Hematopoietic multipotent progenitor cell treated with erythropoietin and hydrocortisone succinate and interleukin-3 and kit ligand, for 17 days (in vitro differentiated cells): ENCODE results near the gene NAGS.
"Not testable (repeated sequence)": the region's sequence is repeated elsewhere in the genome, so short reads cannot be mapped to it uniquely, and the experiment has no call there.

Experiments
- DNase-seq: peaks from one replicate; pipeline ENCODE4 v3.0.0-alpha.2; 2015; ENCODE audit warnings: low spot score

The NAGS gene

DNA sequence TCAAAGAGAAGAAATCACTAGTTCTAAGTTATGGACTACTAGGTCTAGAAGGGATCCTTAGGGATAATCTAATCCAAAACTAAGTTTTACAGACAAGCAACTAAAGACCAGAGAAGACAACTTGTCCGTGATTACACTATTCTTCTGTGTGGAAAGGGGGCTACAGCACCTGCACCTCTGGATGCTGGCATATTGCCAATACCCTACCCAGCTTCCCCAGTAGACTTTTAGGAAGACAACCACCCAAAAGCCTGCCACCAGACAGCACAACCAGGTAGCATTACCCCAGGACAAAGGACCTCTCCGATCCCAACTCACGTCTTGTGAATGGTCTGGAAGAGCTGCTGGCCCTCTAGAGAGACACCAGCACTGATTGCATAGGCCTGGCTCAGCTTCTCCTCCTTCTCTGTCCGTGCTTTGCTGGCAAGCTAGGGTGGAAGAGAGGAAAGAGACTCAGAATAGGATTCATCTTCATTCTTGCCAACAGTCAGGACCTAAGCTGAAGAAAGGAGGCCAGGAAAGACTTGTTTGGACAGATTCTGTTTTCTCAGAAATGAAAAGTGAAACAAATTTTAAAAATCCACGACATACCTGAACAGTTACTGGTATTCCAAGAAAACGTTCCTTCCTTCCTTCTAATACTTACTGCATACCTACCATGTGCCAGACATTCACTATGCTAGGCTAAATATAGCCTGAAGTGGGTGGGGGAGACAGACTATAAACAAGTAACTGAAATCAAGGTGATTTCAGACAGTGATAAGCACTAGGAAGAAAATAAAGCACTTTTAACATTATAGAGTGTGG lies 35.6 kb downstream of the NAGS start:
- DNase-seq: no peak

- DNase-seq: no peak
Observed at GRCh38 chr17:44043272-44043696, 38.9 kb downstream of the NAGS start.

DNA sequence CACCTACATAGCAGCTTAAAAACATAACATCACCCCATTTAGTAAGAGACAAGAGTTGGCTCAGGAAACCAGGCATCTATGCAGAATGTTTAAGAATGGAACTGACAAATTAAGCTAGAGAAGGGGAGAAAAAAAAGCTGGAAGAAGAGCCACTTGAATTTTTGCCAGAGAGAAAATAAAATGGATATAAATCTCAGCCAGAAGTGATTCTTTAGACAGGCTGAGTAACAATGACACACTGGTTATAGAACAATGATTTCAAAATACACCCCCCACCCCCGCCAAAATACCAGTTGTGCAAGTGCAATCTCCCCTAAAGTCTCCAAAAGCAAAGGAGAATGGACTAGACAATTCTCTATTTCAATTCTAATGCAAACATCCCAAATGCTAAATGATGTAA lies 39.6 kb downstream of the NAGS start:
- no peak for DNase-seq

GRCh38 chr17:44045486-44045885 lies 41.1 kb downstream of the NAGS start:
- no peak for DNase-seq

- not testable (repeated sequence) for DNase-seq
Observed at GRCh38 chr17:44046893-44047292, 42.5 kb downstream of the NAGS start.

DNA sequence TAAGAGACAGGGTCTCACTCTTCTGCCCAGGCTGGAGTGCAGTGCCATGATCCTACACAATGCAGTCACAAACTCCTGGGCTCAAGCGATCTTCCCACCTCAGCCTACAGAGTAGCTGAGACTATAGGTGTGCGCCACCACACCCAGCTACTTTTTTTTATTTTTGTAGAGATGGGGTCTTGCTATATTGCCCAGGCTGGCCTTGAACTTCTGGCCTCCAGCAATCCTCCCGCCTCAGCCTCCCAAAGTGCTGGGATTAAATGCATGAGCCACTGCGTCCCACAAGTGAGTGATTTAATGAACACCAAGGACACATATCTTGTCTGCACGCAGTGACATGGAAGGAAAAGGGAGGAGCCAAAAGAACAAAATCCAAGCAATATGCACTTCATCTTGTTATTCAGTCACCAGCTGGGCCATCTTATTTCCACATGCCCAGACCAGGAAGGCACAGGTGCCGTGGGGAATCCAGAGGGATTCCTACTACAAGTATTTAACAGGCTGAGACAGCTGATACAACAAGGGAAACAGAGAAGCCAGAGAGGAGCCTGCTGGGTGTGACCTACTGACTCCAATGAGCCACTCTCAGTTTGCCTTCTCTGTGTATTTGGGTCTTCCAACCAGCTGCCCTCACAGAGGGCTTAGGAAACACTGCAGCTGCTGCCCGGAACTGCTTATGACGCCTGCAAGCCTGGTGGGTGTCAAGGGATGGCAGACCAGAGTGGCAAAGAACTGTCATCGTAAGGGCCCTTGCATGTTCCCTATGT lies 45.1 kb downstream of the NAGS start:
- no peak for DNase-seq

GRCh38 chr17:44053125-44053872 lies 48.9 kb downstream of the NAGS start:
- peak; percentile 15 for DNase-seq
